Neural cell (in vitro differentiated cells): ENCODE results near the gene AUNIP. TPM values are rescaled to one million over a fixed set of nuclear protein-coding genes. Genes with fewer than 3 reads are reported as not detected.

ENCODE experiments used
- H2AFZ ChIP-seq: fragments of 200-600, 300-800 bp; sonication (generic), shearing (Covaris generic); 2 replicates; pipeline ENCODE4 v1.6.0; 2014; ENCODE audit warnings: low read depth, mild to moderate bottlenecking, antibody characterized with exemption, low read length, moderate library complexity
- H3F3A ChIP-seq: fragments of 200-600 bp; shearing (Covaris generic); 2 replicates; pipeline ENCODE4 v1.6.1; 2016; ENCODE audit warnings: mild to moderate bottlenecking, moderate library complexity, mixed read lengths, antibody characterized with exemption, low read length; ENCODE audit not compliant: insufficient read depth, poor library complexity, severe bottlenecking
- H3K27ac ChIP-seq: fragments of 200-600, 300-800 bp; sonication (generic), shearing (Covaris generic); 2 replicates; pipeline ENCODE4 v1.5.1; 2014; ENCODE audit warnings: mild to moderate bottlenecking, low read length, moderate library complexity
- H3K27me3 ChIP-seq: fragments of 300-800, 200-600 bp; sonication (generic), shearing (Covaris generic); 2 replicates; pipeline ENCODE4 v1.6.0; 2014; ENCODE audit warnings: mild to moderate bottlenecking, low read depth, low read length, moderate library complexity; ENCODE audit not compliant: insufficient read depth
- H3K36me3 ChIP-seq: fragments of 300-800, 200-600 bp; sonication (generic), shearing (Covaris generic); 2 replicates; pipeline ENCODE4 v1.5.1; 2014; ENCODE audit warnings: mild to moderate bottlenecking, antibody characterized with exemption, low read length, moderate library complexity; ENCODE audit not compliant: insufficient read depth
- H3K4me2 ChIP-seq: fragments of 300-800, 200-600 bp; sonication (generic), shearing (Covaris generic); 2 replicates; pipeline ENCODE4 v1.6.0; 2014; ENCODE audit warnings: mild to moderate bottlenecking, low read length
- H3K4me3 ChIP-seq: fragments of 300-800, 200-600 bp; sonication (generic), shearing (Covaris generic); 2 replicates; pipeline ENCODE4 v1.5.1; 2014; ENCODE audit warnings: mild to moderate bottlenecking, low read length, moderate library complexity
- H3K79me2 ChIP-seq: fragments of 200-600 bp; shearing (Covaris generic); replicated peaks from 2 replicates; pipeline ENCODE4 v1.6.0; 2014; ENCODE audit warnings: mild to moderate bottlenecking, low read length, moderate library complexity; ENCODE audit not compliant: insufficient read depth
- H3K9ac ChIP-seq: fragments of 300-800, 200-600 bp; sonication (generic), shearing (Covaris generic); 2 replicates; pipeline ENCODE4 v1.6.1; 2016; ENCODE audit warnings: mild to moderate bottlenecking, low read length, mixed read lengths
- H3K9me2 ChIP-seq: fragments of 200-600 bp; shearing (Covaris generic); 2 replicates; pipeline ENCODE4 v1.6.1; 2016; ENCODE audit warnings: mild to moderate bottlenecking, low read length, mixed read lengths; ENCODE audit not compliant: insufficient read depth
- H3K9me3 ChIP-seq: fragments of 200-600, 300-800 bp; sonication (generic), shearing (Covaris generic); 2 replicates; pipeline ENCODE4 v1.6.1; 2016; ENCODE audit warnings: mild to moderate bottlenecking, mixed run types, low read length, moderate library complexity, mixed read lengths
- H4K20me1 ChIP-seq: fragments of 200-600 bp; shearing (Covaris generic); 2 replicates; pipeline ENCODE4 v1.6.1; 2016; ENCODE audit warnings: mild to moderate bottlenecking, mixed run types; ENCODE audit not compliant: insufficient read depth
- EP300 ChIP-seq: fragments of 450-650 bp; conservative IDR thresholded peaks from 2 replicates; pipeline ENCODE4 v1.6.1; 2014; ENCODE audit warnings: antibody characterized with exemption, mild to moderate bottlenecking, moderate library complexity; ENCODE audit not compliant: poor library complexity, severe bottlenecking
- EZH2 ChIP-seq: fragments of 200-600, 300-800 bp; shearing (Covaris generic), sonication (generic); IDR thresholded peaks from 2 replicates; pipeline ENCODE4 v1.6.1; 2014; ENCODE audit warnings: antibody characterized with exemption, low read length, borderline replicate concordance, mild to moderate bottlenecking; ENCODE audit not compliant: insufficient read depth, poor library complexity, severe bottlenecking
- MXI1 ChIP-seq: fragments of 450-650 bp; conservative IDR thresholded peaks from 2 replicates; pipeline ENCODE4 v1.6.1; 2014; ENCODE audit warnings: antibody characterized with exemption, mild to moderate bottlenecking; ENCODE audit not compliant: poor library complexity, severe bottlenecking
- POLR2AphosphoS5 ChIP-seq: IDR thresholded peaks from 2 replicates; pipeline ENCODE4 v1.6.1; 2012
- RAD21 ChIP-seq: fragments of 450-650 bp; conservative IDR thresholded peaks from 2 replicates; pipeline ENCODE4 v1.6.1; 2014; ENCODE audit warnings: antibody characterized with exemption, mild to moderate bottlenecking, moderate library complexity
- REST ChIP-seq: IDR thresholded peaks from 2 replicates; pipeline ENCODE4 v1.6.1; 2012; ENCODE audit warnings: borderline replicate concordance
- SMC3 ChIP-seq: fragments of 450-650 bp; conservative IDR thresholded peaks from 2 replicates; pipeline ENCODE4 v1.6.1; 2014; ENCODE audit warnings: antibody characterized with exemption, mild to moderate bottlenecking, moderate library complexity; ENCODE audit not compliant: poor library complexity
- TAF1 ChIP-seq: IDR thresholded peaks from 2 replicates; pipeline ENCODE4 v1.6.1; 2012; ENCODE audit warnings: low read depth
- polyA plus RNA-seq: library from polyadenylated mRNA; depleted of rRNA; stranded (reverse); fragments of >200 nt; gene quantifications from 2 replicates; pipeline ENCODE4 v1.2.3, GENCODE V29; 2014
- TF ChIP-seq, protein P1 (sequence below): fragments of 450-650 bp; IDR thresholded peaks from 2 replicates; pipeline ENCODE4 v1.5.1; 2014; ENCODE audit warnings: antibody characterized with exemption, mild to moderate bottlenecking, moderate library complexity; ENCODE audit not compliant: poor library complexity, severe bottlenecking

AUNIP gene
- polyA plus RNA-seq, 1 donor from 2014 or later, result 0.48 TPM

GRCh38 chr1:25871086-25871703 lies 11.9 kb upstream of the AUNIP start:
- Histone ChIP-seq H3K9ac (no peak overlapping the region), H3K4me3 (no peak overlapping the region), H3K79me2 (no peaks in the 10 kb centered on the region), H4K20me1 (no peaks in the 10 kb centered on the region), H3K9me3 (no peaks in the 10 kb centered on the region), H3K27ac (no peak overlapping the region), H3K9me2 (no peaks in the 10 kb centered on the region), H3K36me3 (no peaks in the 10 kb centered on the region), H3F3A (no peaks in the 10 kb centered on the region), H3K4me2 (no peak overlapping the region), H2AFZ (no peak overlapping the region), H3K27me3 (peaks cover 14% of the 10 kb centered on the region)
- TF ChIP-seq TAF1 (no peak), SMC3 (no peak), MXI1 (no peak), RAD21 (no peak), EZH2 (no peak), POLR2AphosphoS5 (no peak)

GRCh38 chr1:25870614-25871013 lies 11.4 kb upstream of the AUNIP start:
- Histone ChIP-seq H4K20me1 (no peaks in the 10 kb centered on the region), H3K79me2 (no peaks in the 10 kb centered on the region), H3K27ac (no peak overlapping the region), H3K9ac (no peak overlapping the region), H3K9me2 (no peaks in the 10 kb centered on the region), H3K27me3 (peaks cover 8% of the 10 kb centered on the region), H3K4me3 (no peak overlapping the region), H3K36me3 (no peaks in the 10 kb centered on the region), H3K9me3 (no peaks in the 10 kb centered on the region), H3F3A (no peaks in the 10 kb centered on the region), H3K4me2 (no peak overlapping the region), H2AFZ (no peak overlapping the region)
- TF ChIP-seq REST (no peak), EZH2 (no peak), EP300 (no peak), POLR2AphosphoS5 (no peak), RAD21 (no peak), TAF1 (no peak), SMC3 (no peak), MXI1 (no peak)
- TF ChIP-seq, protein P1, sequence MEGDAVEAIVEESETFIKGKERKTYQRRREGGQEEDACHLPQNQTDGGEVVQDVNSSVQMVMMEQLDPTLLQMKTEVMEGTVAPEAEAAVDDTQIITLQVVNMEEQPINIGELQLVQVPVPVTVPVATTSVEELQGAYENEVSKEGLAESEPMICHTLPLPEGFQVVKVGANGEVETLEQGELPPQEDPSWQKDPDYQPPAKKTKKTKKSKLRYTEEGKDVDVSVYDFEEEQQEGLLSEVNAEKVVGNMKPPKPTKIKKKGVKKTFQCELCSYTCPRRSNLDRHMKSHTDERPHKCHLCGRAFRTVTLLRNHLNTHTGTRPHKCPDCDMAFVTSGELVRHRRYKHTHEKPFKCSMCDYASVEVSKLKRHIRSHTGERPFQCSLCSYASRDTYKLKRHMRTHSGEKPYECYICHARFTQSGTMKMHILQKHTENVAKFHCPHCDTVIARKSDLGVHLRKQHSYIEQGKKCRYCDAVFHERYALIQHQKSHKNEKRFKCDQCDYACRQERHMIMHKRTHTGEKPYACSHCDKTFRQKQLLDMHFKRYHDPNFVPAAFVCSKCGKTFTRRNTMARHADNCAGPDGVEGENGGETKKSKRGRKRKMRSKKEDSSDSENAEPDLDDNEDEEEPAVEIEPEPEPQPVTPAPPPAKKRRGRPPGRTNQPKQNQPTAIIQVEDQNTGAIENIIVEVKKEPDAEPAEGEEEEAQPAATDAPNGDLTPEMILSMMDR, result no peak
